MCF 10A (cell line): ENCODE measurements around the gene AFF4. TPM values are rescaled to one million over a fixed set of nuclear protein-coding genes. Genes with fewer than 3 reads are reported as not detected.

Experiments used
- BruUV-seq: library from RNA; stranded (reverse); fragments of 400-500 nt; replicated peaks from 2 replicates; lab custom pipeline; 2021; lab: Mats Ljungman, UMichigan
- CTCF ChIA-PET: fragments of 300-600 bp; sonication (Branson Sonifier 250); formaldehyde crosslinking; extraction: SDS; loops from one replicate; lab custom pipeline; 2021; ENCODE audit warnings: antibody characterized with exemption, inconsistent platforms; lab: Yijun Ruan, JAX
- POLR2A ChIA-PET: fragments of 300-600, 350-650 bp; sonication (Branson Sonifier 250); formaldehyde crosslinking; extraction: SDS; loops from one replicate; lab custom pipeline; 2020; ENCODE audit warnings: antibody characterized with exemption, inconsistent platforms; lab: Yijun Ruan, JAX
- DNase-seq: peaks from one replicate; pipeline ENCODE4 v3.0.0-alpha.2; 2018; ENCODE audit not compliant: unreplicated experiment
- H3K27ac Mint-ChIP-seq: one replicate; pipeline ENCODE4 v1.8.0; 2022; ENCODE audit warnings: mild to moderate bottlenecking, low read depth, mixed read lengths; ENCODE audit not compliant: unreplicated experiment
- H3K27me3 Mint-ChIP-seq: one replicate; pipeline ENCODE4 v1.8.0; 2022; ENCODE audit warnings: mixed read lengths; ENCODE audit not compliant: insufficient read depth, unreplicated experiment
- H3K36me3 Mint-ChIP-seq: one replicate; pipeline ENCODE4 v1.8.0; 2022; ENCODE audit warnings: mild to moderate bottlenecking, moderate library complexity, mixed read lengths; ENCODE audit not compliant: insufficient read depth, unreplicated experiment
- H3K4me1 Mint-ChIP-seq: one replicate; pipeline ENCODE4 v1.8.0; 2022; ENCODE audit warnings: mixed read lengths; ENCODE audit not compliant: insufficient read depth, unreplicated experiment
- H3K4me3 Mint-ChIP-seq: one replicate; pipeline ENCODE4 v1.8.0; 2022; ENCODE audit warnings: mild to moderate bottlenecking, moderate library complexity, mixed read lengths; ENCODE audit not compliant: unreplicated experiment
- H3K9me3 Mint-ChIP-seq: one replicate; pipeline ENCODE4 v1.8.0; 2022; ENCODE audit warnings: mixed read lengths; ENCODE audit not compliant: unreplicated experiment
- CTCF ChIP-seq: fragments of 200-600 bp; IDR thresholded peaks from one replicate; pipeline ENCODE4 v1.8.0; 2022; ENCODE audit warnings: antibody characterized with exemption, mild to moderate bottlenecking; ENCODE audit not compliant: unreplicated experiment
- intact Hi-C: fragments of 100-400 bp; cut with micrococcal nuclease; formaldehyde crosslinking; loops from 2 replicates; pipeline ENCODE4 v1.14.1; 2022
- total RNA-seq: library from RNA; stranded (reverse); gene quantifications from 2 replicates; pipeline ENCODE4 v1.2.3, GENCODE V29; 2022

Gene AFF4
- total RNA-seq, 1 experiment from 2014 or later: 206 TPM

DNA sequence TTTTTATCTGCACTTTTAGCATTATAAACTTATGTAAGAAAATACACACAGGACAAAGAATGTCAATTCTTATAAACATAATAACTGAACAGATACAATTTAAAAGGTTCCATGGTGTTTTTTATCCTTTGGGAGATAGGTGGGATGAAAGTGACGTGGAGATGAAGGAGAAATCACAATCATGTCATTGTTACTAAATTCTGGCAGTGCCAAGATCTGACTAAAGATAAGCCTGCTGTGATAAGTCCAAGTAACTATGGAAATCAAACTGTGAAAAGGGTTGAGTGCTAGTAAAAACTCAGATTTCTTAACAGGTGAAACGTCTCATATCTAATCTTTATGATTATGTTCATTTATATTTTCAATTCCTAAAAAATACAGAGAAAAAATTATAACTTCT is 78.9 kb downstream of the AFF4 start:
- POLR2A ChIA-PET: interaction anchor here (1.2 to 3.0 kb wide), 5 partner anchors 10 to 58 kb away, joined by 3 to 16 read pairs (median 9); partner anchors contain the start of genes GDF9 and UQCRQ
- BruUV-seq: no TSS peak
- Mint-ChIP-seq H3K36me3 (peaks cover 100% of the 10 kb centered on the region), H3K27me3 (no peaks in the 10 kb centered on the region), H3K4me1 (peaks cover 8% of the 10 kb centered on the region), H3K27ac (no peak overlapping the region), H3K4me3 (no peak overlapping the region), H3K9me3 (no peaks in the 10 kb centered on the region)
- intact Hi-C loops: no loop called here
- TF ChIP-seq CTCF: no peak
- CTCF ChIA-PET: interaction anchor here (0.6 to 4.3 kb wide), 8 partner anchors 10 to 358 kb away, joined by 3 to 72 read pairs (median 20); partner anchors contain the start of genes GDF9, LEAP2, SHROOM1 and UQCRQ
- no peak for DNase-seq

- Mint-ChIP-seq H3K4me1 (peaks cover 8% of the 10 kb centered on the region), H3K27ac (no peak overlapping the region), H3K36me3 (peaks cover 100% of the 10 kb centered on the region), H3K9me3 (no peaks in the 10 kb centered on the region), H3K4me3 (no peak overlapping the region), H3K27me3 (no peaks in the 10 kb centered on the region)
- no TSS peak for BruUV-seq
- ChIA-PET POLR2A (interaction anchor here (0.7 to 3.0 kb wide), 15 partner anchors 9 to 335 kb away, joined by 3 to 16 read pairs (median 5); partner anchors contain the start of genes SHROOM1 and UQCRQ), CTCF (interaction anchor here (0.5 to 4.3 kb wide), 26 partner anchors 9 to 1753 kb away, joined by 3 to 72 read pairs (median 4); partner anchors contain the start of genes AFF4, GDF9, LEAP2 and SHROOM1)
- peak; percentile 70 for TF ChIP-seq CTCF
- peak; percentile 80 for DNase-seq
- intact Hi-C loops: loop anchor here (1.0 kb wide), 2 partner anchors 53 to 357 kb away; partner anchors contain the start of gene SHROOM1
Observed at GRCh38 chr5:132883261-132883834, 80.1 kb downstream of the AFF4 start.

- Mint-ChIP-seq H3K4me3 (no peak overlapping the region), H3K27ac (no peak overlapping the region), H3K36me3 (peaks cover 97% of the 10 kb centered on the region), H3K4me1 (peaks cover 3% of the 10 kb centered on the region), H3K9me3 (no peaks in the 10 kb centered on the region), H3K27me3 (no peaks in the 10 kb centered on the region)
- BruUV-seq: no TSS peak
- TF ChIP-seq CTCF: no peak
- peak; percentile 28 for DNase-seq
- intact Hi-C loops: no loop called here
- POLR2A ChIA-PET: interaction anchor here (1.0 kb wide), 1 partner anchor 11 kb away, joined by 11 read pairs; the partner anchor contains the start of genes GDF9 and UQCRQ
- CTCF ChIA-PET: interaction anchor here (0.5 to 8.9 kb wide), 5 partner anchors 11 to 691 kb away, joined by 3 to 68 read pairs (median 7); partner anchors contain the start of genes GDF9, SHROOM1 and UQCRQ
Observed at GRCh38 chr5:132877938-132878337, 85.5 kb downstream of the AFF4 start.

DNA sequence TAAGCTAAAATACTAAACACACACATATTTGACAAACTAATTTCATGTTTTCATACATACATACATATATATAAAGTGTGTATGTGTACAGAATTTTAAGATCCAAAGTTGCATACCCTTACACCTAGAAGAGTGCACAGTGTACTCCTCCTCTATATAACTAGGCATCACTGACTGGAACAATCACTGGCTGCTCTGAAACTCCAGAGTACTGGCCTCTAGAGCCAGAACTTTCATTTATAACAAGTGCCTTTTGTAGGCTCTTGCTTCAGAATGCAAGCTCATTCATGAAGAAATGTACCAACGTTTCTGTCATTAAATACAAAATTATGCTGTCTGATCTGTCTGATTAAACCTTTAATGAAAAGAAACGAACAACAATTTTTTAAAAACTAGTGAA is 86.0 kb downstream of the AFF4 start:
- H3K36me3 Mint-ChIP-seq: peaks cover 97% of the 10 kb centered on the region
- intact Hi-C loops: no loop called here
- no peaks in the 10 kb centered on the region for H3K9me3 Mint-ChIP-seq
- no peak for DNase-seq
- H3K27me3 Mint-ChIP-seq: no peaks in the 10 kb centered on the region
- ChIA-PET CTCF (interaction anchor here (0.5 to 8.9 kb wide), 6 partner anchors 11 to 692 kb away, joined by 3 to 68 read pairs (median 6); partner anchors contain the start of genes GDF9, SHROOM1 and UQCRQ), POLR2A (interaction anchor here (1.0 to 1.8 kb wide), 3 partner anchors 11 to 85 kb away, joined by 3 to 11 read pairs (median 6); partner anchors contain the start of genes GDF9 and UQCRQ)
- H3K4me3 Mint-ChIP-seq: no peak overlapping the region
- TF ChIP-seq CTCF: no peak
- H3K27ac Mint-ChIP-seq: no peak overlapping the region
- BruUV-seq: no TSS peak
- no peaks in the 10 kb centered on the region for H3K4me1 Mint-ChIP-seq
